ENCODE measurements around the gene CNTF.

- TF ChIP-seq MYC (IDR thresholded peaks at IDR 0.05; ENCODE audit: insufficient read depth, insufficient read length, insufficient replicate concordance, low read length, severe bottlenecking), result no peak
- TF ChIP-seq CTCF (IDR thresholded peaks at IDR 0.05 in 2 of 3, conservative IDR thresholded peaks at IDR 0.05 in 1 of 3; ENCODE audit: control insufficient read depth in 2 of 3, extremely low read depth in 1 of 3, insufficient read depth in 1 of 3, low read depth in 3 of 3, low read length in 3 of 3), result no peak
Measured at GRCh38 chr11:58580311-58580710, 42.2 kb upstream of the CNTF start.

Data from GM12878 (cell line).